GM23338 (cell line): ENCODE data around the gene NHS. TPM values are rescaled to one million over a fixed set of nuclear protein-coding genes. Genes with fewer than 3 reads are reported as not detected.

Experiments used
- ATAC-seq: fragments of 200-7000 bp; cut with Tn5 transposase; 3 replicates; pipeline ENCODE4 v1.9.1; 2020
- DNase-seq: peaks from one replicate; pipeline ENCODE4 v3.0.0-alpha.2; 2015; ENCODE audit warnings: low spot score
- H2AFZ ChIP-seq: fragments of 200-600 bp; sonication (generic); 2 replicates; pipeline ENCODE4 v1.8.0; 2016; ENCODE audit warnings: antibody characterized with exemption, mild to moderate bottlenecking, moderate library complexity
- H3F3A ChIP-seq: fragments of 200-600 bp; sonication (generic); replicated peaks from 2 replicates; pipeline ENCODE4 v1.8.0; 2017; ENCODE audit warnings: antibody characterized with exemption, mixed run types, low read depth
- H3K27ac ChIP-seq: fragments of 200-600 bp; sonication (generic); 2 replicates; pipeline ENCODE4 v1.6.1; 2016; ENCODE audit warnings: low read depth
- H3K27me3 ChIP-seq: fragments of 200-600 bp; sonication (generic); 2 replicates; pipeline ENCODE4 v1.8.0; 2016; ENCODE audit warnings: mild to moderate bottlenecking, mixed run types, moderate library complexity; ENCODE audit not compliant: insufficient read depth
- H3K36me3 ChIP-seq: fragments of 200-600 bp; sonication (generic); 2 replicates; pipeline ENCODE4 v1.8.0; 2016; ENCODE audit warnings: mild to moderate bottlenecking; ENCODE audit not compliant: insufficient read depth
- H3K4me1 ChIP-seq: fragments of 200-600 bp; sonication (generic); 2 replicates; pipeline ENCODE4 v1.8.0; 2016; ENCODE audit warnings: mild to moderate bottlenecking, moderate library complexity; ENCODE audit not compliant: insufficient read depth
- H3K4me2 ChIP-seq: fragments of 200-600 bp; sonication (generic); 2 replicates; pipeline ENCODE4 v1.7.1; 2017; ENCODE audit warnings: mixed run types
- H3K4me3 ChIP-seq: fragments of 200-600 bp; sonication (generic); 2 replicates; pipeline ENCODE4 v1.6.1; 2016; ENCODE audit warnings: mixed run types
- H3K79me2 ChIP-seq: fragments of 200-600 bp; sonication (generic); replicated peaks from 2 replicates; pipeline ENCODE4 v1.8.0; 2017; ENCODE audit warnings: mild to moderate bottlenecking; ENCODE audit not compliant: insufficient read depth
- H3K9me2 ChIP-seq: fragments of 200-600 bp; sonication (generic); 2 replicates; pipeline ENCODE4 v1.8.0; 2017; ENCODE audit not compliant: insufficient read depth
- H4K20me1 ChIP-seq: fragments of 200-600 bp; sonication (generic); replicated peaks from 2 replicates; pipeline ENCODE4 v1.8.0; 2017; ENCODE audit warnings: mild to moderate bottlenecking; ENCODE audit not compliant: insufficient read depth
- H3K27ac Mint-ChIP-seq: 2 replicates; pipeline ENCODE4 v1.8.0; 2020; ENCODE audit warnings: inconsistent platforms, mild to moderate bottlenecking, moderate library complexity, mixed read lengths
- H3K27me3 Mint-ChIP-seq: 3 replicates; pipeline ENCODE4 v1.8.0; 2022; ENCODE audit warnings: low read depth, mild to moderate bottlenecking, moderate library complexity, mixed read lengths, inconsistent platforms; ENCODE audit not compliant: insufficient read depth, poor library complexity
- H3K36me3 Mint-ChIP-seq: 3 replicates; pipeline ENCODE4 v1.8.0; 2021; ENCODE audit warnings: low read depth, mild to moderate bottlenecking, inconsistent platforms, moderate library complexity, mixed read lengths
- H3K4me1 Mint-ChIP-seq: 3 replicates; pipeline ENCODE4 v1.8.0; 2020; ENCODE audit warnings: mild to moderate bottlenecking, inconsistent platforms, mixed read lengths
- H3K4me3 Mint-ChIP-seq: 3 replicates; pipeline ENCODE4 v1.8.0; 2021; ENCODE audit warnings: moderate library complexity, mild to moderate bottlenecking, inconsistent platforms, mixed read lengths
- H3K9me3 Mint-ChIP-seq: 3 replicates; pipeline ENCODE4 v1.8.0; 2020; ENCODE audit warnings: moderate library complexity, mild to moderate bottlenecking, inconsistent platforms, mixed read lengths
- CREB1 ChIP-seq: fragments of 250-450 bp; sonication (Bioruptor Pico); IDR thresholded peaks from 2 replicates; pipeline ENCODE4 v1.5.0; 2020; ENCODE audit warnings: low read depth, mild to moderate bottlenecking, moderate library complexity
- EZH2 ChIP-seq: fragments of 200-600 bp; sonication (generic); IDR thresholded peaks from one replicate; pipeline ENCODE4 v1.8.0; 2017; ENCODE audit warnings: antibody characterized with exemption, mild to moderate bottlenecking, low read depth; ENCODE audit not compliant: unreplicated experiment
- EZH2phosphoT487 ChIP-seq: fragments of 200-600 bp; sonication (generic); IDR thresholded peaks from one replicate; pipeline ENCODE4 v1.8.1; 2018; ENCODE audit warnings: antibody characterized with exemption; ENCODE audit not compliant: unreplicated experiment
- JUNB ChIP-seq: IDR thresholded peaks from one replicate; pipeline ENCODE4 v1.6.1; 2016; ENCODE audit warnings: antibody characterized with exemption; ENCODE audit not compliant: unreplicated experiment
- NANOG ChIP-seq: IDR thresholded peaks from 2 replicates; pipeline ENCODE4 v1.6.1; 2016; ENCODE audit warnings: antibody characterized with exemption, borderline replicate concordance
- POLR2AphosphoS5 ChIP-seq: IDR thresholded peaks from 2 replicates; pipeline ENCODE4 v1.6.1; 2016; ENCODE audit warnings: antibody characterized with exemption, low read depth
- STAT1 ChIP-seq: IDR thresholded peaks from one replicate; pipeline ENCODE4 v1.6.1; 2016; ENCODE audit warnings: antibody characterized with exemption; ENCODE audit not compliant: unreplicated experiment
- ZNF114 ChIP-seq: fragments of 250-450 bp; sonication (Bioruptor Pico); IDR thresholded peaks from 2 replicates; pipeline ENCODE4 v1.5.0; 2020; ENCODE audit warnings: mild to moderate bottlenecking, moderate library complexity
- ZNF331 ChIP-seq: fragments of 250-450 bp; sonication (Bioruptor Pico); IDR thresholded peaks from 2 replicates; pipeline ENCODE4 v1.5.0; 2020; ENCODE audit warnings: low read depth, mild to moderate bottlenecking, moderate library complexity
- polyA plus RNA-seq: library from polyadenylated mRNA; unstranded; fragments of >200 nt; fragmentation: Nextera tagmentation; extraction: Ambion mirVana; gene quantifications from 2 replicates; pipeline ENCODE4 v1.2.1, GENCODE V29; 2016
- total RNA-seq: library from RNA; depleted of rRNA; stranded (reverse); fragments of >200 nt; shearing (Covaris generic); gene quantifications from 2 replicates; pipeline ENCODE4 v1.2.3, GENCODE V29; 2014
- TF ChIP-seq, protein P1 (sequence below): IDR thresholded peaks from one replicate; pipeline ENCODE4 v1.6.1; 2018; ENCODE audit warnings: antibody characterized with exemption; ENCODE audit not compliant: unreplicated experiment
- TF ChIP-seq, protein P2 (sequence below): IDR thresholded peaks from 2 replicates; pipeline ENCODE4 v1.6.1; 2016; ENCODE audit warnings: antibody characterized with exemption
- TF ChIP-seq, protein P3 (sequence below): fragments of 250-450 bp; sonication (Bioruptor Pico); IDR thresholded peaks from 2 replicates; pipeline ENCODE4 v1.5.0; 2020; ENCODE audit warnings: mild to moderate bottlenecking, moderate library complexity
- TF ChIP-seq, protein P4 (sequence below), 2 experiments: fragments of 200-600 bp in 1 of 2; sonication (generic) in 1 of 2; conservative IDR thresholded peaks; 2 replicates each; pipeline versions ENCODE4 v1.5.1 to v1.6.1; 2016 to 2017; ENCODE audit warnings: antibody characterized with exemption in 2 of 2, low read depth in 2 of 2, mild to moderate bottlenecking in 2 of 2, moderate library complexity in 1 of 2

The NHS gene
- total and polyA plus RNA-seq, 2 experiments from 2014 or later, result 1.8 to 8.2 TPM

DNA sequence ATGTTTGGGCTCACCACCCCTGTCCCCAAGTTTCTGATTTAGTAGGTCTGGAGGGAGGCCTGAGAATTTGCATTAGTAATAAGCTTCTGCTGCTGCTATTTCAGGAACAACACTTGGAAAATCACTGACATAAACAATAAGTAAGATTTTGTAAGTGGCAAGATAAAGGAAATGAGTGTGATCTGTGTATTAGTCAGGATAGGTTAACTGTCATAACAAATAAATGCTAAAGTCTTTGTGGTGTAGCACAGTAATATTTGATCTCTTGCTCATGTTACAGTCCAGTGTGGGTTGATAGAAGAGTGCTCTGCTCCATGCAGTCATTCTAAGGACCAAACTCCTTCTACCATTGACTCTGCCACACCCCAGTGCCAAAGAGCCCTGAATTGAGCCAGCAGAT lies 67.0 kb downstream of the NHS start:
- Histone ChIP-seq H3K4me2 (no peak overlapping the region), H3K27ac (no peak overlapping the region), H3K9me2 (no peaks in the 10 kb centered on the region), H3K4me1 (peaks cover 3% of the 10 kb centered on the region; the same call in 1 of the 2 replicates), H4K20me1 (no peaks in the 10 kb centered on the region), H2AFZ (no peak overlapping the region), H3K79me2 (no peaks in the 10 kb centered on the region), H3F3A (no peaks in the 10 kb centered on the region), H3K27me3 (no peaks in the 10 kb centered on the region), H3K4me3 (no peak overlapping the region), H3K36me3 (no peaks in the 10 kb centered on the region)
- no peaks in the 10 kb centered on the region for H3K9me3 Mint-ChIP-seq
- no peak for ATAC-seq
- DNase-seq, result no peak
- peaks cover 4% of the 10 kb centered on the region for H3K27me3 Mint-ChIP-seq
- H3K4me3 Mint-ChIP-seq, result no peak overlapping the region
- no peaks in the 10 kb centered on the region for H3K36me3 Mint-ChIP-seq
- TF ChIP-seq, protein P1, sequence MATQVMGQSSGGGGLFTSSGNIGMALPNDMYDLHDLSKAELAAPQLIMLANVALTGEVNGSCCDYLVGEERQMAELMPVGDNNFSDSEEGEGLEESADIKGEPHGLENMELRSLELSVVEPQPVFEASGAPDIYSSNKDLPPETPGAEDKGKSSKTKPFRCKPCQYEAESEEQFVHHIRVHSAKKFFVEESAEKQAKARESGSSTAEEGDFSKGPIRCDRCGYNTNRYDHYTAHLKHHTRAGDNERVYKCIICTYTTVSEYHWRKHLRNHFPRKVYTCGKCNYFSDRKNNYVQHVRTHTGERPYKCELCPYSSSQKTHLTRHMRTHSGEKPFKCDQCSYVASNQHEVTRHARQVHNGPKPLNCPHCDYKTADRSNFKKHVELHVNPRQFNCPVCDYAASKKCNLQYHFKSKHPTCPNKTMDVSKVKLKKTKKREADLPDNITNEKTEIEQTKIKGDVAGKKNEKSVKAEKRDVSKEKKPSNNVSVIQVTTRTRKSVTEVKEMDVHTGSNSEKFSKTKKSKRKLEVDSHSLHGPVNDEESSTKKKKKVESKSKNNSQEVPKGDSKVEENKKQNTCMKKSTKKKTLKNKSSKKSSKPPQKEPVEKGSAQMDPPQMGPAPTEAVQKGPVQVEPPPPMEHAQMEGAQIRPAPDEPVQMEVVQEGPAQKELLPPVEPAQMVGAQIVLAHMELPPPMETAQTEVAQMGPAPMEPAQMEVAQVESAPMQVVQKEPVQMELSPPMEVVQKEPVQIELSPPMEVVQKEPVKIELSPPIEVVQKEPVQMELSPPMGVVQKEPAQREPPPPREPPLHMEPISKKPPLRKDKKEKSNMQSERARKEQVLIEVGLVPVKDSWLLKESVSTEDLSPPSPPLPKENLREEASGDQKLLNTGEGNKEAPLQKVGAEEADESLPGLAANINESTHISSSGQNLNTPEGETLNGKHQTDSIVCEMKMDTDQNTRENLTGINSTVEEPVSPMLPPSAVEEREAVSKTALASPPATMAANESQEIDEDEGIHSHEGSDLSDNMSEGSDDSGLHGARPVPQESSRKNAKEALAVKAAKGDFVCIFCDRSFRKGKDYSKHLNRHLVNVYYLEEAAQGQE, result no peak
- TF ChIP-seq JUNB (no peak), EZH2 (no peak), EZH2phosphoT487 (no peak), POLR2AphosphoS5 (no peak), STAT1 (no peak), NANOG (no peak), CREB1 (CRISPR knock-in tag) (no peak), ZNF114 (no peak), ZNF331 (CRISPR knock-in tag) (no peak)
- TF ChIP-seq, protein P2, sequence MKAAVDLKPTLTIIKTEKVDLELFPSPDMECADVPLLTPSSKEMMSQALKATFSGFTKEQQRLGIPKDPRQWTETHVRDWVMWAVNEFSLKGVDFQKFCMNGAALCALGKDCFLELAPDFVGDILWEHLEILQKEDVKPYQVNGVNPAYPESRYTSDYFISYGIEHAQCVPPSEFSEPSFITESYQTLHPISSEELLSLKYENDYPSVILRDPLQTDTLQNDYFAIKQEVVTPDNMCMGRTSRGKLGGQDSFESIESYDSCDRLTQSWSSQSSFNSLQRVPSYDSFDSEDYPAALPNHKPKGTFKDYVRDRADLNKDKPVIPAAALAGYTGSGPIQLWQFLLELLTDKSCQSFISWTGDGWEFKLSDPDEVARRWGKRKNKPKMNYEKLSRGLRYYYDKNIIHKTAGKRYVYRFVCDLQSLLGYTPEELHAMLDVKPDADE, result no peak
- TF ChIP-seq, protein P3, sequence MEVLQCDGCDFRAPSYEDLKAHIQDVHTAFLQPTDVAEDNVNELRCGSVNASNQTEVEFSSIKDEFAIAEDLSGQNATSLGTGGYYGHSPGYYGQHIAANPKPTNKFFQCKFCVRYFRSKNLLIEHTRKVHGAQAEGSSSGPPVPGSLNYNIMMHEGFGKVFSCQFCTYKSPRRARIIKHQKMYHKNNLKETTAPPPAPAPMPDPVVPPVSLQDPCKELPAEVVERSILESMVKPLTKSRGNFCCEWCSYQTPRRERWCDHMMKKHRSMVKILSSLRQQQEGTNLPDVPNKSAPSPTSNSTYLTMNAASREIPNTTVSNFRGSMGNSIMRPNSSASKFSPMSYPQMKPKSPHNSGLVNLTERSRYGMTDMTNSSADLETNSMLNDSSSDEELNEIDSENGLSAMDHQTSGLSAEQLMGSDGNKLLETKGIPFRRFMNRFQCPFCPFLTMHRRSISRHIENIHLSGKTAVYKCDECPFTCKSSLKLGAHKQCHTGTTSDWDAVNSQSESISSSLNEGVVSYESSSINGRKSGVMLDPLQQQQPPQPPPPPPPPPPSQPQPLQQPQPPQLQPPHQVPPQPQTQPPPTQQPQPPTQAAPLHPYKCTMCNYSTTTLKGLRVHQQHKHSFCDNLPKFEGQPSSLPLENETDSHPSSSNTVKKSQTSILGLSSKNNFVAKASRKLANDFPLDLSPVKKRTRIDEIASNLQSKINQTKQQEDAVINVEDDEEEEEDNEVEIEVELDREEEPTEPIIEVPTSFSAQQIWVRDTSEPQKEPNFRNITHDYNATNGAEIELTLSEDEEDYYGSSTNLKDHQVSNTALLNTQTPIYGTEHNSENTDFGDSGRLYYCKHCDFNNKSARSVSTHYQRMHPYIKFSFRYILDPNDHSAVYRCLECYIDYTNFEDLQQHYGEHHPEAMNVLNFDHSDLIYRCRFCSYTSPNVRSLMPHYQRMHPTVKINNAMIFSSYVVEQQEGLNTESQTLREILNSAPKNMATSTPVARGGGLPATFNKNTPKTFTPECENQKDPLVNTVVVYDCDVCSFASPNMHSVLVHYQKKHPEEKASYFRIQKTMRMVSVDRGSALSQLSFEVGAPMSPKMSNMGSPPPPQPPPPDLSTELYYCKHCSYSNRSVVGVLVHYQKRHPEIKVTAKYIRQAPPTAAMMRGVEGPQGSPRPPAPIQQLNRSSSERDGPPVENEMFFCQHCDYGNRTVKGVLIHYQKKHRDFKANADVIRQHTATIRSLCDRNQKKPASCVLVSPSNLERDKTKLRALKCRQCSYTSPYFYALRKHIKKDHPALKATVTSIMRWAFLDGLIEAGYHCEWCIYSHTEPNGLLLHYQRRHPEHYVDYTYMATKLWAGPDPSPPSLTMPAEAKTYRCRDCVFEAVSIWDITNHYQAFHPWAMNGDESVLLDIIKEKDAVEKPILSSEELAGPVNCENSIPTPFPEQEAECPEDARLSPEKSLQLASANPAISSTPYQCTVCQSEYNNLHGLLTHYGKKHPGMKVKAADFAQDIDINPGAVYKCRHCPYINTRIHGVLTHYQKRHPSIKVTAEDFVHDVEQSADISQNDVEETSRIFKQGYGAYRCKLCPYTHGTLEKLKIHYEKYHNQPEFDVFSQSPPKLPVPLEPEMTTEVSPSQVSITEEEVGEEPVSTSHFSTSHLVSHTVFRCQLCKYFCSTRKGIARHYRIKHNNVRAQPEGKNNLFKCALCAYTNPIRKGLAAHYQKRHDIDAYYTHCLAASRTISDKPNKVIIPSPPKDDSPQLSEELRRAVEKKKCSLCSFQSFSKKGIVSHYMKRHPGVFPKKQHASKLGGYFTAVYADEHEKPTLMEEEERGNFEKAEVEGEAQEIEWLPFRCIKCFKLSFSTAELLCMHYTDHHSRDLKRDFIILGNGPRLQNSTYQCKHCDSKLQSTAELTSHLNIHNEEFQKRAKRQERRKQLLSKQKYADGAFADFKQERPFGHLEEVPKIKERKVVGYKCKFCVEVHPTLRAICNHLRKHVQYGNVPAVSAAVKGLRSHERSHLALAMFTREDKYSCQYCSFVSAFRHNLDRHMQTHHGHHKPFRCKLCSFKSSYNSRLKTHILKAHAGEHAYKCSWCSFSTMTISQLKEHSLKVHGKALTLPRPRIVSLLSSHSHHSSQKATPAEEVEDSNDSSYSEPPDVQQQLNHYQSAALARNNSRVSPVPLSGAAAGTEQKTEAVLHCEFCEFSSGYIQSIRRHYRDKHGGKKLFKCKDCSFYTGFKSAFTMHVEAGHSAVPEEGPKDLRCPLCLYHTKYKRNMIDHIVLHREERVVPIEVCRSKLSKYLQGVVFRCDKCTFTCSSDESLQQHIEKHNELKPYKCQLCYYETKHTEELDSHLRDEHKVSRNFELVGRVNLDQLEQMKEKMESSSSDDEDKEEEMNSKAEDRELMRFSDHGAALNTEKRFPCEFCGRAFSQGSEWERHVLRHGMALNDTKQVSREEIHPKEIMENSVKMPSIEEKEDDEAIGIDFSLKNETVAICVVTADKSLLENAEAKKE (CRISPR knock-in tag), result no peak
- TF ChIP-seq, protein P4, sequence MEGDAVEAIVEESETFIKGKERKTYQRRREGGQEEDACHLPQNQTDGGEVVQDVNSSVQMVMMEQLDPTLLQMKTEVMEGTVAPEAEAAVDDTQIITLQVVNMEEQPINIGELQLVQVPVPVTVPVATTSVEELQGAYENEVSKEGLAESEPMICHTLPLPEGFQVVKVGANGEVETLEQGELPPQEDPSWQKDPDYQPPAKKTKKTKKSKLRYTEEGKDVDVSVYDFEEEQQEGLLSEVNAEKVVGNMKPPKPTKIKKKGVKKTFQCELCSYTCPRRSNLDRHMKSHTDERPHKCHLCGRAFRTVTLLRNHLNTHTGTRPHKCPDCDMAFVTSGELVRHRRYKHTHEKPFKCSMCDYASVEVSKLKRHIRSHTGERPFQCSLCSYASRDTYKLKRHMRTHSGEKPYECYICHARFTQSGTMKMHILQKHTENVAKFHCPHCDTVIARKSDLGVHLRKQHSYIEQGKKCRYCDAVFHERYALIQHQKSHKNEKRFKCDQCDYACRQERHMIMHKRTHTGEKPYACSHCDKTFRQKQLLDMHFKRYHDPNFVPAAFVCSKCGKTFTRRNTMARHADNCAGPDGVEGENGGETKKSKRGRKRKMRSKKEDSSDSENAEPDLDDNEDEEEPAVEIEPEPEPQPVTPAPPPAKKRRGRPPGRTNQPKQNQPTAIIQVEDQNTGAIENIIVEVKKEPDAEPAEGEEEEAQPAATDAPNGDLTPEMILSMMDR (conservative IDR thresholded peaks at IDR 0.05; ENCODE audit: low read depth in 2 of 2), result no peak
- peaks cover 28% of the 10 kb centered on the region for H3K4me1 Mint-ChIP-seq
- no peak overlapping the region for H3K27ac Mint-ChIP-seq
